GM10266 (cell line): ENCODE data around the gene SACM1L.
"Not testable (repeated sequence)": the region's sequence is repeated elsewhere in the genome, so short reads cannot be mapped to it uniquely, and the experiment has no call there.

ENCODE experiments used
- DNase-seq: peaks from one replicate; pipeline ENCODE4 v3.0.0; 2012; ENCODE audit errors: extremely low spot score
- TF ChIP-seq, protein P1 (sequence below): IDR thresholded peaks from 2 replicates; pipeline ENCODE4 v1.5.1; 2012; ENCODE audit warnings: mild to moderate bottlenecking, low read depth; ENCODE audit not compliant: control insufficient read depth, insufficient read depth; ENCODE audit errors: missing control alignments

Gene SACM1L

DNA sequence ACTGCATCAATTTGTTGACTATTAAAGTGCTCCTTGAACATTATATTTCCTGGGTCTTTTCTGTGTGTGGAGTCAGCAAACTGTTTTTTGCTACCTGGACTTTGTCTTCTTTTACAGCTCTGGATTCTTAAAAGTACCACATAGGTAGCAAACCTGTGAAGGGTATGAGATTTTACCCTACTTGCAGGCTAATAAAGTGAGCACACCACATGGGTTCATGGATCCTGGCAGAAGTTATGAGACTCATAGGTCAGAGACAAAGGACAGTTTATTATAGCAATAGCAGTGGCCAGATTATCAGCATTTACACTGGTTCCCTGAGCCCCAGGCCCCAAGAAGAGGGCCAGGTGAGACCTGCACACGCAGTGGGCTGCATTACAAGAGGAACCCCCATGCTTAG is 8.0 kb upstream of the SACM1L start:
- TF ChIP-seq, protein P1, sequence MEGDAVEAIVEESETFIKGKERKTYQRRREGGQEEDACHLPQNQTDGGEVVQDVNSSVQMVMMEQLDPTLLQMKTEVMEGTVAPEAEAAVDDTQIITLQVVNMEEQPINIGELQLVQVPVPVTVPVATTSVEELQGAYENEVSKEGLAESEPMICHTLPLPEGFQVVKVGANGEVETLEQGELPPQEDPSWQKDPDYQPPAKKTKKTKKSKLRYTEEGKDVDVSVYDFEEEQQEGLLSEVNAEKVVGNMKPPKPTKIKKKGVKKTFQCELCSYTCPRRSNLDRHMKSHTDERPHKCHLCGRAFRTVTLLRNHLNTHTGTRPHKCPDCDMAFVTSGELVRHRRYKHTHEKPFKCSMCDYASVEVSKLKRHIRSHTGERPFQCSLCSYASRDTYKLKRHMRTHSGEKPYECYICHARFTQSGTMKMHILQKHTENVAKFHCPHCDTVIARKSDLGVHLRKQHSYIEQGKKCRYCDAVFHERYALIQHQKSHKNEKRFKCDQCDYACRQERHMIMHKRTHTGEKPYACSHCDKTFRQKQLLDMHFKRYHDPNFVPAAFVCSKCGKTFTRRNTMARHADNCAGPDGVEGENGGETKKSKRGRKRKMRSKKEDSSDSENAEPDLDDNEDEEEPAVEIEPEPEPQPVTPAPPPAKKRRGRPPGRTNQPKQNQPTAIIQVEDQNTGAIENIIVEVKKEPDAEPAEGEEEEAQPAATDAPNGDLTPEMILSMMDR: no peak
- DNase-seq: no peak

DNA sequence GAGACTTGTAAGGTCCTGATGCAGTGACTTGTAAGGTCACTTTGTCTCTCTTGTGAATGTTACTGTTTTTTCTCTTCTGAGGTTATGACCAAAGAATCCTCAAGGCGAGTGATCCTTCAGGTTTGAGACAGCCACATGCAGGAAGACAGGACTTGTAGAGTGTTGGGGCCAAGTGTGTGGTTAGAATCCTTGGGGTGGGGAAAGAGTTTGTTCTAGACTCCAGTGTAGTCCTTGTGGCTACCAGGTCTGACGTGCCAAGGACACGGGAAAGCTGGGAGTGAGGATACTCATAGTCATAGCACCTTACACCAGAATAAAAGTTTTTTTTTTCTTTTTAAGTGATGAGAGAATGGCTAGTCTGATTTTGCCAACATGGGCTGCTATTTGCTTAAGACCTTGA is 7.3 kb upstream of the SACM1L start:
- no peak for DNase-seq
- TF ChIP-seq, protein P1: no peak

DNA sequence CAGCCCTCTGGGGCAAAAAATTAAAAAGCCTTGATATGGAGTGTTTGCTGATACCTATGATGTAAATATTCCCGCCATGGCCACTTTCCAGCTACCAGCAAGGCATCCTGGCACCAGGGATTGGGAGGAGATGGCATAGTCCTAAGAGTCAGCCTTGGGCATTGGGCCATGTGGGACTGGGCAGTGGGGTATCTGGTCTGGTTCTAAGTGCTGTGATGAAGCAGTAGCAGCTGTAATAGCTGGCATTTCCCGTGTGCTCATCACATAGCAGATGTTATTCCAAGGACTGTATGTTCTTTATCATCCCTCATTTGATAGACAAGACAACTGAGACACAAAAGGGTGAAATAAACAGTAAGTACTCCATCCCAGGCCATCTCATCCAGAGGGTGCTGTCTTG is 6.9 kb upstream of the SACM1L start:
- no peak for DNase-seq
- TF ChIP-seq, protein P1: no peak

DNA sequence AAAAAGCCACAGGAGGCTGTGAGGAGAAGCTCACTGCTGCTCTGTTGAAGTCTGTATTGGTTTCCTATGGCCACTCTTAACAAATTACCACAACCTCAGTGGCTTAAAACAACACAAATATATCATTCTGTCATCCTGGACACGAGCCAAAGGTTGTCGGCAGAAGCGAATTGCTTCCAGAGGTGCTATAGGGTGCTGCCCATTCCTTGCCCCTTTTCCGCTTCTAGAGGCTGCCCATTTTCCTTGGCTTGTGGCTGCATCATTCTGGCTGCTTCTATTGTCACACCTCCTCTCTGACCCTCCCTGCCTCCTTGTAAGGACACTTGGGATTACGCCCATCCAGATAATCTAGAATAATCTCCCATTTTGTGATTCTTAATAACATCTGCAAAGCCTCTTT is 6.4 kb upstream of the SACM1L start:
- TF ChIP-seq, protein P1: no peak
- DNase-seq: no peak

DNA sequence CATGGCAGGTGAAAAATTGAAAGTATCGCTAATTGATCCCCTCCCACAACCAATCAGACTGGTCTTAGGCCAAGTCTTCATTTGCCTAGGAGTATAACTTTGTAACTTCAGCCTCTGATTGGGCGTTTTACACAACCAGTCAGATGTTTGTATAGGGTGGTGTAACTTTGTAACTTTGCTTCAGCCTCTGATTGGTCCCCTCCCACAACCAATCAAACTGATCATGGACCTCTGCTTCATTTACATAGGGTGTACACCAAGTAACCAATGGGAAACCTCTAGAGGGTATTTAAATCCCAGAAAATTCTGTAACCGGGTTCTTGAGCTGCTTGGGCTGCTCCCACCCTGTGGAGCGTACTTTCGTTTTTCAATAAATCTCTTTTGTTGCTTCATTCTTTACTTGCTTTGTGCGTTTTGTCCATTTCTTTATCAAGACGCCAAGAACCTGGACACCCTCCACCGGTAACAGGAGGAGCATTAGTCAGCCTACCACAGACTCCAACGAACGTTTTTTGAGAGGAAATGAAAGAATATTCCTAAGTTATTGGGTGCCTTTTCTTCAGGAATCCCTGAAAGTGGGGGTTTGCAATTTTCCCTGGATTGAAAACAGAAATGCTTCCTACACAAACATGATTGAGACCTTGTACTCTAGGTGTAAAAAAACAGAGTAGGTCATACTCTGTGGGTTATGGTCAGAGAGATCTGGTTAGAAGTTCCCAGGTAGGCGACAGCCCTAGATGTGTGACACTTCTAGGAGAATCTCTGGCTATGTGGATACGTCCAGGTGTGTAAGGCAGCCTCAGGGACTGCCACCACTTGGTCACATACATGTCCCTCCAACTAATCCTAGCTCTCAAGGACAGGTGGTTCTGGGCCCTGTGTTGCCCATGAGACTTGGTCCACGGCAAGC is 5.5 kb upstream of the SACM1L start:
- TF ChIP-seq, protein P1: no peak
- no peak for DNase-seq

DNA sequence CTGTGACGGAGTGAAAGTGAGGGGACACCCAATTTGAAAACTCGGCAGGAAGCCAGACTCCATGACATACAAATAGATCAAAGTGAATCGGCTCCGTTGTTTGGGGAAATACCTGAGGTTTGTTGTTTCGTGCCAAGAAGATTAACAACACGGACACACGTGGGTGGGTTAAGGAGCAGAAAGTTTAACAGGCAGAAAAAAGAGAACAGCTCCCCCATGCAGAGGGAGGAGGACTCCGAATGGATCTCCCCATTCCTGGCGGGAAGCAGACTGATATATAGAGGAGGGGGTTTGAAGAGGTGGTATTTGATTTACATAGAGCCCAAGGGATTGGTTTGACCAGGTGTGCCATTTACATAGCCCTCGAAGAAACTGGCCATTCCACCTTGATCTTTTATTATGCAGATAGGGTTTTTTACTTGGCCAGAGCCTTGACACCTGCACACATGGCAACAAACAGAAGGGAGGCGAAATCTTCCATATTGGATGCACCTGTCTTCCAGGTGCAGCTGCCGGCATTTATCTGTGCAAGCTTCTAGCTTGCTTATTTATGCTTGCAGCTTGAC is 4.8 kb upstream of the SACM1L start:
- DNase-seq: no peak
- TF ChIP-seq, protein P1: no peak

DNA sequence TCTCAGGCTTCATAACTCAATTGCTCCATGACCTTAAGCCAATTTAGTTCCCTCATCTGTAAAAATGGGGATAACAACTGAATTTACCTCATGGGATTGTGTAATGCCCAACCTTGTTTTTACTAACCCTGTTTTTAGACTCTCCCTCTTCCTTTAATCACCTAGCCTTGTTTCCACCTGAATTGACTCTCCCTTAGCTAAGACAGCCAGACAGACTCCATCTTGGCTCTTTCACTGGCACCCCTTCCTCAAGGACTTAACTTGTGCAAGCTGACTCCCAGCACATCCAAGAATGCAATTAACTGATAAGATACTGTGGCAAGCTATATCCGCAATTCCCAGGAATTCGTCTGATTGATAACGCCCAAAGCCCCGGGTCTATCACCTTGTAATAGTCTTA is 3.5 kb upstream of the SACM1L start:
- not testable (repeated sequence) for DNase-seq
